H1 (cell line): ENCODE data around the gene EYA2. TPM values are rescaled to one million over a fixed set of nuclear protein-coding genes. Genes with fewer than 3 reads are reported as not detected.

Experiments
- CTBP2 ChIP-seq: IDR thresholded peaks from 2 replicates; pipeline ENCODE4 v1.7.0; 2011; ENCODE audit warnings: borderline replicate concordance, mild to moderate bottlenecking, moderate library complexity, mixed read lengths, low read length; ENCODE audit not compliant: insufficient read depth, insufficient read length
- MAX ChIP-seq: IDR thresholded peaks from 2 replicates; pipeline ENCODE4 v1.6.1; 2012; ENCODE audit warnings: inconsistent platforms
- SP1 ChIP-seq: IDR thresholded peaks from 2 replicates; pipeline ENCODE4 v1.6.1; 2011; ENCODE audit warnings: low read depth, low read length
- polyA plus RNA-seq, 7 experiments: library from polyadenylated mRNA; depleted of rRNA in 3 of 7; stranded (reverse) in 5 of 7; unstranded in 2 of 7; fragments of >200 nt in 5 of 7; fragments of 200-250 nt in 2 of 7; gene quantifications; 1 replicate in 5 of 7; 2 replicates in 1 of 7; 4 replicates in 1 of 7; pipeline versions ENCODE4 v1.2.1 to v1.2.3, GENCODE V29; 2011 to 2013; ENCODE audit warnings: missing spikeins in 2 of 7, mixed read lengths in 2 of 7
- total RNA-seq: library from RNA; stranded (reverse); fragmentation: NEBNext Ultra II Directional; extraction: Animal tissue kit (Norgen Biotek cat#: 25700); gene quantifications from 2 replicates; pipeline ENCODE4 v1.2.1, GENCODE V29; 2021

The EYA2 gene
- total and polyA plus RNA-seq, 2 of the 8 experiments (the other 6 are each of a cell fraction or from before 2014, with no cell fraction given), result 1.6 to 1.7 TPM

DNA sequence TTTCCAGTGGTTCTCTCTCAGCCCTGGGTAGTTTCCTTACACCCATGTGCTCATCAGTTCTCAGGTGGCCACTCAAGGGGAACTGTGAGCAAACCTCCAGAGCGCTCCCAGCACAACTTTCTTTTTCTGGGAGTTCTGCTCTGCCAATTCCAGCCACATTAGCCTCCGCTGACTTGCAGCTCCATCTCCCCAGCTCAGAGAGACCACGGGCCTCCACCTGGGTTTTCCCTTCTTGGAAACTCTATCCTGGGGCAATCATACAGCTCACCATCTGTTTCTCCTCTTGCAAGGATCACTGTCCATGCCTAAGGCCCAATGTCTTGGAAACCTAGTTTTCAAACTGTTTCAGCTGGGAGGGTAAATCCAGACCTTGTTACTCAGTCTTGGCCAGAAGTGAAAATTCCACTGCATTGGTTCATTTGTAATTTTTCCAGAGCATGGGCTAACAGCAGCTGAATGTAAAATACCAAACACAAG lies 129.9 kb downstream of the EYA2 start (continued):
- TF ChIP-seq MAX (no peak), CTBP2 (no peak), SP1 (no peak)
